MCF 10A (cell line): Measurements from ENCODE around the gene TRIM41. TPM values are rescaled to one million over a fixed set of nuclear protein-coding genes. Genes with fewer than 3 reads are reported as not detected.

ENCODE experiments used
- BruUV-seq: library from RNA; stranded (reverse); fragments of 400-500 nt; replicated peaks from 2 replicates; lab custom pipeline; 2021; lab: Mats Ljungman, UMichigan
- CTCF ChIA-PET: fragments of 300-600 bp; sonication (Branson Sonifier 250); formaldehyde crosslinking; extraction: SDS; loops from one replicate; lab custom pipeline; 2021; ENCODE audit warnings: antibody characterized with exemption, inconsistent platforms; lab: Yijun Ruan, JAX
- POLR2A ChIA-PET: fragments of 300-600, 350-650 bp; sonication (Branson Sonifier 250); formaldehyde crosslinking; extraction: SDS; loops from one replicate; lab custom pipeline; 2020; ENCODE audit warnings: antibody characterized with exemption, inconsistent platforms; lab: Yijun Ruan, JAX
- DNase-seq: peaks from one replicate; pipeline ENCODE4 v3.0.0-alpha.2; 2018; ENCODE audit not compliant: unreplicated experiment
- H3K27ac Mint-ChIP-seq: one replicate; pipeline ENCODE4 v1.8.0; 2022; ENCODE audit warnings: mild to moderate bottlenecking, low read depth, mixed read lengths; ENCODE audit not compliant: unreplicated experiment
- H3K27me3 Mint-ChIP-seq: one replicate; pipeline ENCODE4 v1.8.0; 2022; ENCODE audit warnings: mixed read lengths; ENCODE audit not compliant: insufficient read depth, unreplicated experiment
- H3K36me3 Mint-ChIP-seq: one replicate; pipeline ENCODE4 v1.8.0; 2022; ENCODE audit warnings: mild to moderate bottlenecking, moderate library complexity, mixed read lengths; ENCODE audit not compliant: insufficient read depth, unreplicated experiment
- H3K4me1 Mint-ChIP-seq: one replicate; pipeline ENCODE4 v1.8.0; 2022; ENCODE audit warnings: mixed read lengths; ENCODE audit not compliant: insufficient read depth, unreplicated experiment
- H3K4me3 Mint-ChIP-seq: one replicate; pipeline ENCODE4 v1.8.0; 2022; ENCODE audit warnings: mild to moderate bottlenecking, moderate library complexity, mixed read lengths; ENCODE audit not compliant: unreplicated experiment
- H3K9me3 Mint-ChIP-seq: one replicate; pipeline ENCODE4 v1.8.0; 2022; ENCODE audit warnings: mixed read lengths; ENCODE audit not compliant: unreplicated experiment
- intact Hi-C: fragments of 100-400 bp; cut with micrococcal nuclease; formaldehyde crosslinking; loops from 2 replicates; pipeline ENCODE4 v1.14.1; 2022
- total RNA-seq: library from RNA; stranded (reverse); gene quantifications from 2 replicates; pipeline ENCODE4 v1.2.3, GENCODE V29; 2022
- TF ChIP-seq, protein P1 (sequence below): fragments of 200-600 bp; IDR thresholded peaks from one replicate; pipeline ENCODE4 v1.8.0; 2022; ENCODE audit warnings: antibody characterized with exemption, mild to moderate bottlenecking; ENCODE audit not compliant: unreplicated experiment

The TRIM41 gene
- total RNA-seq, 1 experiment from 2014 or later = 49.4 TPM

- H3K4me1 Mint-ChIP-seq = peaks cover 31% of the 10 kb centered on the region
- peaks cover 28% of the 10 kb centered on the region for H3K36me3 Mint-ChIP-seq
- CTCF ChIA-PET = no interaction called here
- no peaks in the 10 kb centered on the region for H3K27me3 Mint-ChIP-seq
- intact Hi-C loops = loop anchor here (5.0 kb wide), 1 partner anchor 35 kb away; no protein-coding TSS in a partner anchor
- BruUV-seq = no TSS peak
- TF ChIP-seq, protein P1, sequence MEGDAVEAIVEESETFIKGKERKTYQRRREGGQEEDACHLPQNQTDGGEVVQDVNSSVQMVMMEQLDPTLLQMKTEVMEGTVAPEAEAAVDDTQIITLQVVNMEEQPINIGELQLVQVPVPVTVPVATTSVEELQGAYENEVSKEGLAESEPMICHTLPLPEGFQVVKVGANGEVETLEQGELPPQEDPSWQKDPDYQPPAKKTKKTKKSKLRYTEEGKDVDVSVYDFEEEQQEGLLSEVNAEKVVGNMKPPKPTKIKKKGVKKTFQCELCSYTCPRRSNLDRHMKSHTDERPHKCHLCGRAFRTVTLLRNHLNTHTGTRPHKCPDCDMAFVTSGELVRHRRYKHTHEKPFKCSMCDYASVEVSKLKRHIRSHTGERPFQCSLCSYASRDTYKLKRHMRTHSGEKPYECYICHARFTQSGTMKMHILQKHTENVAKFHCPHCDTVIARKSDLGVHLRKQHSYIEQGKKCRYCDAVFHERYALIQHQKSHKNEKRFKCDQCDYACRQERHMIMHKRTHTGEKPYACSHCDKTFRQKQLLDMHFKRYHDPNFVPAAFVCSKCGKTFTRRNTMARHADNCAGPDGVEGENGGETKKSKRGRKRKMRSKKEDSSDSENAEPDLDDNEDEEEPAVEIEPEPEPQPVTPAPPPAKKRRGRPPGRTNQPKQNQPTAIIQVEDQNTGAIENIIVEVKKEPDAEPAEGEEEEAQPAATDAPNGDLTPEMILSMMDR = no peak
- peak; percentile 80 for DNase-seq
- peak overlapping the region; percentile 65 for H3K27ac Mint-ChIP-seq
- peak overlapping the region; percentile 72 for H3K4me3 Mint-ChIP-seq
- no peaks in the 10 kb centered on the region for H3K9me3 Mint-ChIP-seq
- POLR2A ChIA-PET = interaction anchor here (0.9 to 2.5 kb wide), 5 partner anchors 10 to 31 kb away, joined by 3 to 33 read pairs (median 8); partner anchors contain the start of gene TRIM7
Measured at GRCh38 chr5:181217111-181217802, 5.8 kb upstream of the TRIM41 start.

DNA sequence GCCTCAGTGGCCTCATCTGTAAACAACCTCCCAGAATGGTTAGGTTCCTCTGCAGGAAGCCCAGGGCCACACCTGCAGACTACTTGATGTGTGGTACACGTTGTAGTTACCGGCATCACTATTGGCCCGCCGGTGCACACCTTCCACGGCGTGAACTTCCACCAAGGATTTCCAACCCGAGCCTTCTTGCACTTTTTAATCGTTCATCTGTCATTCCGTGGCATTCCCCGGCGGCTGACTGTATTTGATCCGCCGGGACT, 5.3 kb upstream of the TRIM41 start:
- ChIA-PET CTCF (no interaction called here), POLR2A (interaction anchor here (0.9 to 2.5 kb wide), 5 partner anchors 11 to 31 kb away, joined by 3 to 33 read pairs (median 8); partner anchors contain the start of gene TRIM7)
- intact Hi-C loops = loop anchor here (1.0 to 5.0 kb wide), 2 partner anchors 10 to 35 kb away; no protein-coding TSS in a partner anchor
- Mint-ChIP-seq H3K36me3 (peaks cover 33% of the 10 kb centered on the region), H3K9me3 (no peaks in the 10 kb centered on the region), H3K27me3 (no peaks in the 10 kb centered on the region), H3K4me3 (peak overlapping the region; percentile 72), H3K27ac (peak overlapping the region; percentile 65), H3K4me1 (peaks cover 31% of the 10 kb centered on the region)
- TF ChIP-seq, protein P1 = no peak
- BruUV-seq = no TSS peak
- DNase-seq = no peak

DNA sequence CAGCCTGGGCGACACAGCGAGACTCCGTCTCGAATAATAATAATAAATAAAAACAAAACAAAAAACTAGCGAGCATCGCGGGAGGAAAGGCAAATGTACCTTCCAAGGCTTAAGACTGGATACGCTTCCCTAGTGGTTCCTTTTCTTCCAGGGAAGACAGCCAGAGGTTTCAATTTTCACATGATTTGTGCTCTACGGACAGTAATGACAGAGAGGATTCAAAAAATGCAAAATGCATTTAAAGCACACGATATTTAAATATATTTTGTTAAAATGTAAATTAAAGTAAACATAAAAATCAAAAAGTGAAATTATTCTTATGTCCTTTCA, 4.3 kb upstream of the TRIM41 start:
- CTCF ChIA-PET = no interaction called here
- TF ChIP-seq, protein P1 = no peak
- BruUV-seq = no TSS peak
- intact Hi-C loops = loop anchor here (1.0 to 5.0 kb wide), 2 partner anchors 11 to 36 kb away; no protein-coding TSS in a partner anchor
- Mint-ChIP-seq H3K36me3 (peaks cover 38% of the 10 kb centered on the region), H3K4me1 (peaks cover 28% of the 10 kb centered on the region), H3K9me3 (no peaks in the 10 kb centered on the region), H3K27ac (peak overlapping the region; percentile 65), H3K4me3 (peak overlapping the region; percentile 72), H3K27me3 (no peaks in the 10 kb centered on the region)
- POLR2A ChIA-PET = interaction anchor here (1.0 kb wide), 1 partner anchor 11 kb away, joined by 5 read pairs; no protein-coding TSS in a partner anchor
- no peak for DNase-seq

- Mint-ChIP-seq H3K27me3 (no peaks in the 10 kb centered on the region), H3K4me3 (peak overlapping the region; percentile 3), H3K9me3 (no peaks in the 10 kb centered on the region), H3K4me1 (peaks cover 34% of the 10 kb centered on the region), H3K27ac (no peak overlapping the region), H3K36me3 (peaks cover 38% of the 10 kb centered on the region)
- BruUV-seq = no TSS peak
- DNase-seq = no peak
- intact Hi-C loops = loop anchor here (5.0 kb wide), 1 partner anchor 37 kb away; no protein-coding TSS in a partner anchor
- ChIA-PET CTCF (no interaction called here), POLR2A (interaction anchor here (0.8 to 11.0 kb wide), 5 partner anchors 13 to 28 kb away, joined by 3 to 374 read pairs (median 3); partner anchors contain the start of genes RACK1 and TRIM7)
- TF ChIP-seq, protein P1 = no peak
Measured at GRCh38 chr5:181219262-181220177, 3.6 kb upstream of the TRIM41 start.
